Activated CD8-positive, alpha-beta memory T cell treated with anti-CD3 and anti-CD28 coated beads for 36 hours (primary cell): ENCODE results near the gene CES3. TPM values are rescaled to one million over a fixed set of nuclear protein-coding genes. Genes with fewer than 3 reads are reported as not detected.

ENCODE experiments used
- total RNA-seq, 2 experiments: library from RNA; stranded (reverse); gene quantifications; one replicate each; pipeline ENCODE4 v1.2.3, GENCODE V29; 2021

CES3 gene
- total RNA-seq, 2 experiments from 2014 or later: 0.31 to 0.57 TPM

Other genes starting within 250 kb of the CES3 start
- gene DYNC1LI2, start 209.7 kb upstream of the CES3 start, total RNA-seq: 10 to 100 TPM; 44.7 to 48.5 TPM
- gene TERB1, start 159.7 kb upstream of the CES3 start, total RNA-seq: under 1 TPM in 1 of 2 experiments, not detected in 1; 0.30 TPM
- gene NAE1, start 130.3 kb upstream of the CES3 start, total RNA-seq: 100 to 1,000 TPM; 111 to 122 TPM
- not detected for gene CA7, start 116.9 kb upstream of the CES3 start, total RNA-seq
- gene PDP2, start 80.8 kb upstream of the CES3 start, total RNA-seq: 10 to 100 TPM; 28.9 to 30.4 TPM
- not detected for gene CDH16, start 42.4 kb upstream of the CES3 start, total RNA-seq
- under 1 TPM; 0.32 to 0.50 TPM for gene RRAD, start 35.7 kb upstream of the CES3 start, total RNA-seq
- 100 to 1,000 TPM; 174 to 177 TPM for gene CIAO2B, start 26.9 kb upstream of the CES3 start, total RNA-seq
- gene CES2, start 25.8 kb upstream of the CES3 start, total RNA-seq: 10 to 100 TPM; 25.0 to 28.7 TPM
- gene CES4A, start 27.3 kb downstream of the CES3 start, total RNA-seq: 1 to 10 TPM; 4.5 to 5.2 TPM
- gene CBFB, start 67.9 kb downstream of the CES3 start, total RNA-seq: 100 to 1,000 TPM; 140 to 147 TPM
- 10 to 100 TPM; 18.1 to 20.0 TPM for gene PHAF1, start 148.7 kb downstream of the CES3 start, total RNA-seq
- 1 to 10 TPM; 2.0 to 2.1 TPM for gene B3GNT9, start 189.7 kb downstream of the CES3 start, total RNA-seq
- gene TRADD, start 198.6 kb downstream of the CES3 start, total RNA-seq: 10 to 100 TPM; 18.0 to 19.0 TPM
- gene FBXL8, start 198.7 kb downstream of the CES3 start, total RNA-seq: 10 to 100 TPM; 11.8 to 12.2 TPM
- 10 to 100 TPM in 1 of 2 experiments, 1 to 10 TPM in 1; 7.6 to 11.4 TPM for gene HSF4, start 203.5 kb downstream of the CES3 start, total RNA-seq
- gene NOL3, start 209.3 kb downstream of the CES3 start, total RNA-seq: 1 to 10 TPM; 4.9 to 5.2 TPM
- gene MATCAP1, start 222.7 kb downstream of the CES3 start, total RNA-seq: 10 to 100 TPM; 18.6 to 22.4 TPM
- gene EXOC3L1, start 228.9 kb downstream of the CES3 start, total RNA-seq: under 1 TPM in 1 of 2 experiments, not detected in 1; 0.19 TPM
- gene E2F4, start 230.9 kb downstream of the CES3 start, total RNA-seq: 100 to 1,000 TPM; 146 to 151 TPM
- 1 to 10 TPM; 5.5 to 5.8 TPM for gene ELMO3, start 237.9 kb downstream of the CES3 start, total RNA-seq